ENCODE measurements around the gene PPP4R1. TPM values are rescaled to one million over a fixed set of nuclear protein-coding genes. Genes with fewer than 3 reads are reported as not detected.

Gene PPP4R1
- total RNA-seq, 1 experiment from 2014 or later: 106 TPM

DNA sequence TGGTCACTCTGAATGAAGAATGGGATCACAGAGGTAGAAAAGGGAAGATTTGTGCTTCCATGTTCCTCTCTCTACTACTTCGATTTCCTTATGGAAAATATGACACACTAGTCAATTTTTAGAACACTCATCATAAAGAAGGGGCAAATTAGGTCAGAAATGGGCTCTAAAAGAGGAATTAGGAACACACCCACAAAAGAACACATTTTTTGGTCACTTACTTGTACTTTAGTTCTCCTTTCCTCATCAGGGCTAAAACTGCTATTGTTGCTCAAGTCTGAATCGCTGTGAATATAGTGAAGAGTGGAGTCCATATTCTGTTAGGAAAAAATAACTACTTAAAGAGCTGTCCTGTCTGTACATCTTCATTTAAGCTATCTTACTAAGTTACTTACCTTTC lies 52.6 kb downstream of the PPP4R1 start:
- peaks cover 21 to 58% (median 56%) of the 10 kb centered on the region in 3 experiments; a peak in 6 of 7 replicates for H3K36me3 Mint-ChIP-seq (ENCODE audit: insufficient read depth in 1 of 3, low read depth in 3 of 3)
- TF ChIP-seq, protein P1, sequence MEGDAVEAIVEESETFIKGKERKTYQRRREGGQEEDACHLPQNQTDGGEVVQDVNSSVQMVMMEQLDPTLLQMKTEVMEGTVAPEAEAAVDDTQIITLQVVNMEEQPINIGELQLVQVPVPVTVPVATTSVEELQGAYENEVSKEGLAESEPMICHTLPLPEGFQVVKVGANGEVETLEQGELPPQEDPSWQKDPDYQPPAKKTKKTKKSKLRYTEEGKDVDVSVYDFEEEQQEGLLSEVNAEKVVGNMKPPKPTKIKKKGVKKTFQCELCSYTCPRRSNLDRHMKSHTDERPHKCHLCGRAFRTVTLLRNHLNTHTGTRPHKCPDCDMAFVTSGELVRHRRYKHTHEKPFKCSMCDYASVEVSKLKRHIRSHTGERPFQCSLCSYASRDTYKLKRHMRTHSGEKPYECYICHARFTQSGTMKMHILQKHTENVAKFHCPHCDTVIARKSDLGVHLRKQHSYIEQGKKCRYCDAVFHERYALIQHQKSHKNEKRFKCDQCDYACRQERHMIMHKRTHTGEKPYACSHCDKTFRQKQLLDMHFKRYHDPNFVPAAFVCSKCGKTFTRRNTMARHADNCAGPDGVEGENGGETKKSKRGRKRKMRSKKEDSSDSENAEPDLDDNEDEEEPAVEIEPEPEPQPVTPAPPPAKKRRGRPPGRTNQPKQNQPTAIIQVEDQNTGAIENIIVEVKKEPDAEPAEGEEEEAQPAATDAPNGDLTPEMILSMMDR (conservative IDR thresholded peaks at IDR 0.05): no peak
- no peak overlapping the region for H3K27ac Mint-ChIP-seq

More for the DNA sequence above, 52.6 kb downstream of the PPP4R1 start:
- no peaks in the 10 kb centered on the region for H3K27me3 ChIP-seq (ENCODE audit: insufficient read depth, low read length)
- DNase-seq: no peak
- no peak overlapping the region for H3K23ac ChIP-seq (ENCODE audit: insufficient read length, low read depth, low read length)
- H3K79me2 ChIP-seq (ENCODE audit: insufficient read depth, low read length): no peaks in the 10 kb centered on the region
- H3K9me3 ChIP-seq (ENCODE audit: control insufficient read depth, low read depth, low read length): no peaks in the 10 kb centered on the region
- no peaks in the 10 kb centered on the region for H3K27me3 Mint-ChIP-seq (ENCODE audit: low read depth)
- no peak overlapping the region for H4K5ac ChIP-seq (ENCODE audit: insufficient read length, low read depth, low read length)
- no peaks in the 10 kb centered on the region for H4K20me1 ChIP-seq (ENCODE audit: control insufficient read depth, insufficient read depth, insufficient read length)
- H3K23me2 ChIP-seq (ENCODE audit: insufficient read length, low read depth, low read length, poor library complexity, severe bottlenecking): no peaks in the 10 kb centered on the region
- no peak overlapping the region for H3T11ph ChIP-seq (ENCODE audit: low read length)
- no peak overlapping the region for H4K8ac ChIP-seq (replicated peaks; ENCODE audit: insufficient read length, low read depth, low read length)
- H3K9me3 Mint-ChIP-seq: no peaks in the 10 kb centered on the region
- no peaks in the 10 kb centered on the region for H3K4me1 ChIP-seq (ENCODE audit: insufficient read depth, low read length)
- no peak overlapping the region for H2BK5ac ChIP-seq (ENCODE audit: insufficient read length, low read length)
- no peak overlapping the region for H3K4me3 Mint-ChIP-seq
- H3K56ac ChIP-seq (ENCODE audit: insufficient read length, low read depth, low read length): no peak overlapping the region
- H2AK5ac ChIP-seq (ENCODE audit: insufficient read length, low read length): no peak overlapping the region
- H2BK15ac ChIP-seq (ENCODE audit: low read depth, low read length): no peak overlapping the region
- H3K18ac ChIP-seq (ENCODE audit: insufficient read length, low read depth, low read length): no peak overlapping the region
- no peak overlapping the region for H3K27ac ChIP-seq (ENCODE audit: insufficient read length, low read depth, low read length)
- H3K14ac ChIP-seq (ENCODE audit: insufficient read depth, low read length): no peak overlapping the region
- no peak overlapping the region for H4K91ac ChIP-seq (ENCODE audit: insufficient read length, low read depth, low read length)
- H3K4me1 Mint-ChIP-seq: no peaks in the 10 kb centered on the region
- no peaks in the 10 kb centered on the region for H3K79me1 ChIP-seq (ENCODE audit: insufficient read depth, low read depth, low read length, poor library complexity, severe bottlenecking)
- H2AFZ ChIP-seq (ENCODE audit: low read length): no peak overlapping the region
- WGBS (ENCODE audit: extremely low coverage, insufficient read length, low lambda C conversion rate): no CpG with 5 or more reads among the region's 2 CpGs
- H3K4me2 ChIP-seq (ENCODE audit: insufficient read depth, insufficient read length, low read length): no peak overlapping the region
- no peak overlapping the region for H2BK120ac ChIP-seq (ENCODE audit: low read depth, low read length, poor library complexity, severe bottlenecking)
- H2BK20ac ChIP-seq (ENCODE audit: low read depth, low read length, poor library complexity, severe bottlenecking): no peak overlapping the region
- no peak overlapping the region for H3K4ac ChIP-seq (ENCODE audit: low read depth, low read length)
- no peak overlapping the region for H2BK12ac ChIP-seq (ENCODE audit: insufficient read length, low read depth, low read length)
- no peak overlapping the region for H3K9ac ChIP-seq (ENCODE audit: extremely low read depth, insufficient read length, low read length)

Measured in H9 (cell line).